ENCODE results near the gene HOXA11.

DNA sequence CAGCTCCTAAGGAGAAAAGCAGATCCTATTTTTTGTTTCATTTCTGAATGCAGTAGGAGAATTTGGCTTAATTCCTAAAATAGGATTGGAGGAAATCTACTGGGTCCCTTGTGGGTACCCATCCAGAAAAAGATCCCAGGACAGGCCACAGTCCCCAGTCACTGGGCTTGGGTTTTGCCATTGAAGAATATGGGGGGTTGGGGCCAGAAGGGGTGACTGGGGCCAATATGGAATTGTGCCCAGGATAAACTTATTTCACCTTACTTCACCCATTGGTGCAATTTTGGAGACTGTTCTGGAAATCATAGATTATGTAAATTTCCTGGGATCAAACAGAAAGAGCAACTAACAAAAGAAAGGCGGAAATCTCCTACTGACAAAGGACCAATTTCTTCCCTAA lies 46.6 kb downstream of the HOXA11 start:
- TF ChIP-seq, protein P1, sequence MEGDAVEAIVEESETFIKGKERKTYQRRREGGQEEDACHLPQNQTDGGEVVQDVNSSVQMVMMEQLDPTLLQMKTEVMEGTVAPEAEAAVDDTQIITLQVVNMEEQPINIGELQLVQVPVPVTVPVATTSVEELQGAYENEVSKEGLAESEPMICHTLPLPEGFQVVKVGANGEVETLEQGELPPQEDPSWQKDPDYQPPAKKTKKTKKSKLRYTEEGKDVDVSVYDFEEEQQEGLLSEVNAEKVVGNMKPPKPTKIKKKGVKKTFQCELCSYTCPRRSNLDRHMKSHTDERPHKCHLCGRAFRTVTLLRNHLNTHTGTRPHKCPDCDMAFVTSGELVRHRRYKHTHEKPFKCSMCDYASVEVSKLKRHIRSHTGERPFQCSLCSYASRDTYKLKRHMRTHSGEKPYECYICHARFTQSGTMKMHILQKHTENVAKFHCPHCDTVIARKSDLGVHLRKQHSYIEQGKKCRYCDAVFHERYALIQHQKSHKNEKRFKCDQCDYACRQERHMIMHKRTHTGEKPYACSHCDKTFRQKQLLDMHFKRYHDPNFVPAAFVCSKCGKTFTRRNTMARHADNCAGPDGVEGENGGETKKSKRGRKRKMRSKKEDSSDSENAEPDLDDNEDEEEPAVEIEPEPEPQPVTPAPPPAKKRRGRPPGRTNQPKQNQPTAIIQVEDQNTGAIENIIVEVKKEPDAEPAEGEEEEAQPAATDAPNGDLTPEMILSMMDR (IDR thresholded peaks at IDR 0.05), result no peak
- no peak for TF ChIP-seq POLR2A (IDR thresholded peaks at IDR 0.05)
